ENCODE data around the gene SH3BP5L.

Gene SH3BP5L

GRCh38 chr1:248825573-248825908 lies 174 bp downstream of the SH3BP5L start:
- no peak for DNase-seq (ENCODE audit: low read depth)

- DNase-seq (ENCODE audit: low read depth), result no peak
These were observed 579 bp downstream of the SH3BP5L start for GRCh38 chr1:248825136-248825535.

- DNase-seq (ENCODE audit: low read depth), result no peak
These were observed 1.0 kb downstream of the SH3BP5L start for GRCh38 chr1:248824701-248825100.

- no peak for DNase-seq (ENCODE audit: low read depth)
These were observed 1.4 kb downstream of the SH3BP5L start for GRCh38 chr1:248824301-248824700.

DNA sequence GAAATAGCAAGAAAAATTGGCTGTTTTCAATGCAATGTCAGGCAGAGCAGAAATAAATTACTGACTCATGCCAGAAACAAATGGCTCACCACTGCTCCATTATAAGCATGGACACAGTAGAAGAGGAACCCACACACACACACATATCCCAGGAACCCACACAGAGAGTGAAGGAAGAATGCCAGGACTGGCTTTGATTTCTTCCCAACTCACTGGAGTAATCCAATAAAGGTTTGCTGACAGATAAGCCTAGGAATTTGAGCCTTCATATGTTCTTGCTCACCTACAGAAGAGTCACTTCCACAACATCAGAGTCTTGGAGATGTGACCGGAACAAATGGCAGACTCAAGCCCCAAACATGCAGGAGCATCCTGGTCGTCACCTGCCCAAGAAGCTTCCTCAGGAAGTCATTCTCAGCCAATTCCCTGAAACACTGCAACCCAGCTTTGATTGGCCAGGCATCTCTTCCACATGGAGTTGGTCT lies 2.2 kb downstream of the SH3BP5L start:
- DNase-seq (ENCODE audit: low read depth), result peak; percentile 89

- DNase-seq (ENCODE audit: low read depth), result no peak
These were observed 3.3 kb downstream of the SH3BP5L start for GRCh38 chr1:248822148-248823032.

DNA sequence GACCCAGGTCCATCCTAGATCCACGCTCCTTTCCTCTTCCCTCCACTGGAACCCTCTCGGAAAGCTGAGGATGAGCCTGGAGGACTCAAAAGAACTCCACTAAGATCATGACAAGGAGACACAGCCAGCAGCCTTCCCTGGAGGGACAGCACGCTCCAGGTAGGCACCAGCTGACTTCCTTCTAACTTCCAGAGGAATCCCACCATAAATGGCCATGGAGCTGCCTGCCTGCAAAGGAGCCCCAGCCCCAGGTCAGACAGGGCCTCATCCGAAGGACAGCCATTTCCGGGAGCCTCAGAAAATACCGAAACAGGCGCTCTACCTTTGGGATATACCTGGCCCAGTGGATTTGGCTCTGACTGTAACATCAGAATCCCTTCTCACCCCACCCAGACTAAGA lies 4.1 kb downstream of the SH3BP5L start:
- DNase-seq (ENCODE audit: low read depth), result no peak

GRCh38 chr1:248821101-248821500 lies 4.6 kb downstream of the SH3BP5L start:
- peak; percentile 97 for DNase-seq (ENCODE audit: low read depth)

- no peak for DNase-seq (ENCODE audit: low read depth)
These were observed 5.6 kb downstream of the SH3BP5L start for GRCh38 chr1:248820041-248820585.

- no peak for DNase-seq (ENCODE audit: low read depth)
These were observed 7.0 kb downstream of the SH3BP5L start for GRCh38 chr1:248818505-248819374.

GRCh38 chr1:248817065-248817464 lies 8.7 kb downstream of the SH3BP5L start:
- DNase-seq (ENCODE audit: low read depth), result no peak

DNA sequence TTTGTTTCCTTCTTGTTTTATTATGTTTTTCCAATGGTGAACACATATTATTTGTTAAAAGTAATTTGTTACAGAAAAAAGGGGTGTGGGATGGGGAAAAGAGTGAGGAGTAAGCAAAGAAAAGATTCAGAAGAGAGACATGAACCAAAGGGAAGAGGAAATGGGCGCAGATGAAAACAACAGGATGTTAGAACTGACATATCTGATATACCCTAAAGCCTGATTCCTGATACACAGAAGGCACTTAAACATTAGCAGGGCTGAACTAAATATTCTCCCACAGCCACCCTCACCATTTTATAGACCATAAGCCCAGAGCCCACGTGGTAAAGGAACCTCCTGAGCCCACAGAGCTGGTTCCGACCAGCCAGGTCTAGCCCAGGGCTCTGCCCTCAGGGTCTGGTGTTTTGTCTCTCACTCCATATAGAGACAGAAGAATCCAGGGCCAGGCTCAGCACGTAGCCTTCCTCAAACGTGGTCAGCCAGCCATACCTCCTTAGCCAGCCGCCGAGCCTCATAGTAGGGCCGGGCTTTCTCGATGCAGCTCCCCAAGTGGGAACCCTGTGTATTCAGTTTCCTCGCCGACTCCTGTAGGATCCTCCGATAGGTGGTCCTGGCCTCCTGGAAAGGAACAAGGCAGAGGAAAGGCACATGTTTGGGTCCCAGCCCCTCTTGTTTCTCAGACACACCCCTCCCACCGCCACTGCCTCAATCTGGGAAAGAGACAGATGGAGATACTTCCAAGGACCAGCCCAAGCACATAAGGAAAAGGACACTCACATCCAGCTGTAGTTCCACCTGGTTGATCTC lies 9.5 kb downstream of the SH3BP5L start:
- no peak for DNase-seq (ENCODE audit: low read depth)

DNA sequence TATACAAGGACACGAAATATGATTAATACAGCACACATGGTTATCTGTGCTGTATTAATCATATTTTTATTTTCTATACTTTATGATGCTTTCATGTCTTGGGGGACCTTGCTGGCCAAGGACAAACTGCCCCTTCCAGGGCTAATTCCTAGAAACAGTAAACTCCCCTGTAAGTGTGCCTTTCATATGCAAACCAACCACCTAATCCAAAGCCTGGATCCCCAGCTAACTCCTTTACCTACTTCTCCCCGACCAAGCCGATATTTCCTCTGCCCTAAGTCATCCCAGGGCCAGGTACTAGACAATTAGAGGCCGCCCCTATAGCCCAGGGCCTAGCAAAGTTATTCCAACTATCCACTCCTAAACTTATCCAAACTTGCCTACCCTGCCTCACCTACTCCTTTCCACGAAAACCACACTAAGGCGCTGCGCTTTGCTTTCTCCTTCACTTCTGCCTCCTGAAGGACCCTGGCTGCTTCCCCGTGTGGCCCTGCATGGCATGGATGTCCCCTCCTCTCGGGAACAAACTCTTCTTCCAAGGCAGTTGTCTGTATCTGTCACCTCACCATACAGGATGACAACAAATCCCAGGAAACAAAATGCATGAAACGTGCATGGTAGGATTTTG lies 10.2 kb downstream of the SH3BP5L start:
- DNase-seq (ENCODE audit: low read depth), result no peak

- no peak for DNase-seq (ENCODE audit: low read depth)
These were observed 11.4 kb downstream of the SH3BP5L start for GRCh38 chr1:248814351-248814750.

DNA sequence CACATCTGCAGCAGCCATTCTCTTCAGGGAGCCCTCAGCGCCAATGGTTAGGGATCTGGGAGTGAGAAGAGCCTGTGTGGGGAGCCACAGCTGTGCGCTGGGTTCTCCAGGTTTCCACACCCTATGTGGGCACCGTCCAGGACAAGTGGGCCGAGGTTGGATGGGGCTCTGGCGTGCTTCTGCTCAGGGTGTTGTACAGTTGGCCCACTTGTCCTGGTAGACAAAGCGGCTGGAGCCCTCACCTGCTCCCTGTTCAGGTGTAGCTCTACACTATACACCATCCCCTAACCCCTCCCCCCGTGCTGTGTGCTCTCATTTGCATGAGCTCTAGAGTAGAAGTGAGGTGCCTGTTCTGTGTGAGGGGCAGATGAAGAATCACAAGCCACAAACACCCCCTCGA lies 12.2 kb downstream of the SH3BP5L start:
- DNase-seq (ENCODE audit: low read depth), result no peak

DNA sequence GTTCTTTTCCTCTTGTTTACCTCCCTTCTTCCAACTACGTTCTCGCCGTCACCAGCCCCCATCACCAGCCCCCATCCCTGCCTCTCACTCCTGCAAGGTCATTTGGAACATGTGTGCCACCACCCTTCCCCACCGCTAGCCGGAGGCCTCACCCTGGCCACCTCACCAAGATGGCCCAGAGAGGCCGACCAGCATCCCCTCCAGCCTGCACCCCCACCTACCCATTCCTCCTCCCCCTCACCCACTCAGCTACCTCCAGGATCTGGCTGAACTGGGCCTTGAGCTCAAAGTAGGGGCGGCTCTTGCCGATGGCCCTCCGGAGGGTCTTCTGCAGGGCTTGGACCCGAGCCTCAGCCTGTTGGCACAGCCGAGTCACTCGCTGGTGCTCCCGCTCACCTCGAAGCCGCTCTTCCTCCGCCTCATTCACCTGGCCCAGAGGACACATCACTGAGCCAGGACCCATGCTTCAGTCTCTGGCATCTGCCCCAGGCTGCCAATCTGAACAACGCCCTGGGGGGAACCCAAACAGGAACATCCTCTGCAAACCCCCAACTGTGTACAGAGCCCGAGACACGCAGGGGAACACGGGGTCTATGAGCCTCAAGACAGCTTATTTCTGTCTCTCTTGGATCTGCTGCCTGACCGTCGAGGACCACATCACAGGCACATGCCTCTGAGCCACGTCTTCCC lies 12.8 kb downstream of the SH3BP5L start:
- DNase-seq (ENCODE audit: low read depth), result no peak

DNA sequence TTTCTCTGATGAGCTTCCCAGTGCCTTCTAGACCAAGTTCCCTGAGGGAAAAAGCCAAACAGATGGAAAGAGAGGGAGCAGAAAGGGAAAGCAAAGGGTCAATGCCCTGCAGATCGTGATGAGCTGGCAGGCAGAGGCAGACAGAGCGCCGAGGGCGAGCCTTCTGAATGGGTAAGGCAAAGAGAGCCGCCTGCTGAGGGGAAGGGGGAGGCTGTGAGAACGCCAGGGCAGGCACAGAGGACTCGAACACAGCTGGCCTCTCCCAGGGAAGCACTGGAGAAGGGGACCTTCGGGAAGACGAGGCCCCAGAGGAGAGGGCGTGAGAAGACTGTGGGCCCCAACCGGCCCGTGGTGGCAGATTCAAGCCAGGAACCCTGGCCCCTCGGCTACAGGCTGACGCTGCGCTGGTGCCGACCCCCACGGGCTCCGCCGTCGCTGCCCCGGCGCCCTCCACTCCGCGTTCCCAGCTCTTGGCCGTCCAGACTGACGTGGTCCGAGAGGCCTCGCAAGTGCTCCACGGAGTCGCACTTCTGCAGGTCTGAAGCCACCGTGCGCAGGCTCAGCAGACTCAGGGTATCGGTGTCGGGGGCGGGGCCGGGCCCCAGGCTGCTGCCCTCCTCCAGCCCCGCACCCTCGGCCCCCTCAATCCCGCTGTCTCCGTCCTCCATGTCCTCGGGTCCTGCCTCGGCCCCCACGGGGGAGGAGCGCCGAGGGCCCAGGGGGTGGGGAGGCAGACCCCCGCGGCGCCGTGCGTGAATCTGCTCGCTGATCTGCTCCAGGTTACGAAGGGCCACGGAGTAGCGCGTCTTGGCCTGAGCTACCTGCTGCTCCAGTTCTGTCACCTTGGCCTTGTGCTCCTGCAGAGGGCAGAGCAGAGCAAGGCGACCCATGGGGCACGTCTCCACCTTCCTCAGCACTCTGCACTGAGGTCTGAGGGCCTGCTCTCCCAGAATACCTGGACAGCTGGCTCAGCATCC lies 13.9 kb downstream of the SH3BP5L start:
- DNase-seq (ENCODE audit: low read depth), result peak; percentile 22

- DNase-seq (ENCODE audit: low read depth), result peak; percentile 74
These were observed 14.8 kb downstream of the SH3BP5L start for GRCh38 chr1:248810727-248811513.

Measured in EH (cell line).